ENCODE data around the gene MKRN3.
"Not testable (repeated sequence)": the region's sequence is repeated elsewhere in the genome, so short reads cannot be mapped to it uniquely, and the experiment has no call there.

Gene MKRN3

DNA sequence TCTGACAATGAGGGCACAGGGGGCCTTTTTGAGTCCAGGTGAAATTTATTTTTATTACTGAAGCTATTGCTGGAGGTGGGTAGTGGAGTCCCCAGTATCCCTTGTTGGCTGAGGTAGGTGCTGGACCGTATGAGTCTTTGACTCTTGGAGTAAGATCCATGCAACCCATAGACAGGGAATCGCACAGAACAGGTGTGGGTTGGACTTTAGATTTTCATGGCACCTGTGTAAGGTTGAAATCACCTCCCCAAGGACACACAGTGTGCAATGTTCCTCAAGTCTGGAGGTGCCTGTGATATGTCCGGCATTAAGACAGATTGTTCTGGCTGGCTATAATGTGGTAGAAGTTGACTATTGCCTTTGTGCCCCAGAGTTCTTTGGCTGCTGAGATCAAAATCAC lies 23.5 kb downstream of the MKRN3 start:
- DNase-seq (ENCODE audit: low spot score): no peak

- no peak for DNase-seq (ENCODE audit: low spot score)
Observed at GRCh38 chr15:23594252-23594770, 28.8 kb downstream of the MKRN3 start.

DNA sequence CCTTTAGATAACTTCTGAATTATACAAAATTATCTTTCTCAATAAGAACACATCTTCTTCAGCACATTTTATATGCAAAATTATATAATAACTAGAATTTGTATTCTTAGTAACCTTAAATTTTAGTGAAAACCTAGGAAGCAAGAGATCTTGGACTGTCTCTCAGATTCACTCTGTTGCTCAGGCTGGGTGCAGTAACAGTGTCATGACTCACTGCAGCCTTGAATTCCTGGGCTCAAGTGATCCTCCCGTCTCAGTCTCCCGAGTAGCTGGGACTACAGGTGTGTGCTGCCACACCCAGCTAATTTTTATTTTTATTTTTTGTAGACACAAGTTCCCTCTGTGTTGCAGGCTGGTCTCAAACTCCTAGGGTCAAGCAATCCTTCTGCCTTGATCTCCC lies 29.9 kb downstream of the MKRN3 start:
- no peak for DNase-seq (ENCODE audit: low spot score)

DNA sequence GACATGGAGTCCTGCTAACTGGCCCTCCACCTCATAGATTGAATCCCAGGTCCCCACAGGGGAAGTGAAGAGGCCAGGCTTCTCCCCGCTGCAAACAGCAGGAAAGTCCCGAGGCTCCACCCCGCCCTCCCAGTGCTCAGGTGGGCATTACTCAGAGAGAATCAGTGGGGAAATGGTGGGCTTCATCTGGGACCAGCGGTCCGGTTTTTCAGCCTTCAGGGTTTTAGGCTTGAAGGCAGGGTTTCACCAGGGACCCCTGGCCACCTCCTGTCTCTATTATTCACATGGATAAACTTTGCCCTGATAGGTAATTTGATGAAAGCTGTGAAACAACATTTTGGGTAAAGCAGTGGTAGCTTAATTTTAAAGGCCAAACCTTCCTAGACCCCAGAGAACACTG lies 31.3 kb downstream of the MKRN3 start:
- DNase-seq (ENCODE audit: low spot score): no peak

- DNase-seq (ENCODE audit: low spot score): not testable (repeated sequence)
Observed at GRCh38 chr15:23597278-23597677, 31.8 kb downstream of the MKRN3 start.

GRCh38 chr15:23599053-23599452 lies 33.6 kb downstream of the MKRN3 start:
- no peak for DNase-seq (ENCODE audit: low spot score)

- no peak for DNase-seq (ENCODE audit: low spot score)
Observed at GRCh38 chr15:23602124-23602523, 36.6 kb downstream of the MKRN3 start.

DNA sequence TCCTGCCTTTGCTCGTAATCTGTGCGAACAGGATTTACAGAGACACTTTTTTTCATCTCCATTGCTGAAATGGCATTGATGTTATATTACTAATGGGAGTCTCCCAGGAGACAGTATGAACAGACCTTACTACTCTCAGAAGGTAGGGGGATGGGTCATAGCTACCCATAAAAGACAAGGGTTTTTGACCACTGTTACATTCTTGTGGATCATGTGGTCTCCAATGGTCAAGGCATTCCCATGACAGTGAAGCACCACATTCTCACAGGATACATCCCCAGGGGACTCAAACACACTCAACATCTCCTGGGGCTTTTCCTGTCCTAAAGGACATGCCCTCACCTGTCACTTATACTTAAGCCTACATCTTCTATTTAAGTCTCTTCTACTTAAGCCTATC lies 40.8 kb downstream of the MKRN3 start:
- DNase-seq (ENCODE audit: low spot score): no peak

- no peak for DNase-seq (ENCODE audit: low spot score)
Observed at GRCh38 chr15:23616536-23616935, 51.1 kb downstream of the MKRN3 start.
